HG03280 (cell line): ENCODE results near the gene NEB.

ENCODE experiments used
- ATAC-seq: cut with Tn5 transposase; IDR thresholded peaks from one replicate; pipeline ENCODE4 v1.9.1; 2021; ENCODE audit warnings: mild to moderate bottlenecking, moderate library complexity; ENCODE audit not compliant: unreplicated experiment

The NEB gene

GRCh38 chr2:151506170-151506569 is 228.1 kb downstream of the NEB start:
- no peak for ATAC-seq

GRCh38 chr2:151498178-151498577 is 236.1 kb downstream of the NEB start:
- ATAC-seq: no peak

- ATAC-seq: no peak
Measured at GRCh38 chr2:151491496-151491895, 242.8 kb downstream of the NEB start.

GRCh38 chr2:151490276-151490675 is 244.0 kb downstream of the NEB start:
- ATAC-seq: no peak

GRCh38 chr2:151486053-151486452 is 248.2 kb downstream of the NEB start:
- ATAC-seq: no peak

GRCh38 chr2:151484100-151484499 is 250.2 kb downstream of the NEB start:
- ATAC-seq: no peak

GRCh38 chr2:151483546-151483945 is 250.7 kb downstream of the NEB start:
- no peak for ATAC-seq

- ATAC-seq: no peak
Measured at GRCh38 chr2:151482171-151482725, 252.0 kb downstream of the NEB start.

GRCh38 chr2:151481744-151482143 is 252.5 kb downstream of the NEB start:
- no peak for ATAC-seq

GRCh38 chr2:151478011-151478410 is 256.3 kb downstream of the NEB start:
- ATAC-seq: no peak

- no peak for ATAC-seq
Measured at GRCh38 chr2:151476287-151476686, 258.0 kb downstream of the NEB start.

GRCh38 chr2:151475071-151475470 is 259.2 kb downstream of the NEB start:
- ATAC-seq: no peak

- ATAC-seq: no peak
Measured at GRCh38 chr2:151472966-151473365, 261.3 kb downstream of the NEB start.

GRCh38 chr2:151470556-151470955 is 263.7 kb downstream of the NEB start:
- ATAC-seq: no peak

- no peak for ATAC-seq
Measured at GRCh38 chr2:151465771-151466170, 268.5 kb downstream of the NEB start.

GRCh38 chr2:151459358-151459757 is 274.9 kb downstream of the NEB start:
- ATAC-seq: no peak

GRCh38 chr2:151439127-151439526 is 295.1 kb downstream of the NEB start:
- no peak for ATAC-seq

- ATAC-seq: no peak
Measured at GRCh38 chr2:151438506-151438905, 295.8 kb downstream of the NEB start.

- peak; percentile 52 for ATAC-seq
Measured at GRCh38 chr2:151437630-151438029, 296.6 kb downstream of the NEB start.
